Adipocyte (in vitro differentiated cells): ENCODE measurements around the gene CLEC1A.
"Not testable (repeated sequence)": the region's sequence is repeated elsewhere in the genome, so short reads cannot be mapped to it uniquely, and the experiment has no call there.

Source experiments
- DNase-seq: peaks from one replicate; pipeline ENCODE4 v3.0.0-alpha.2; 2015; ENCODE audit warnings: low read depth
- H3K27me3 ChIP-seq: replicated peaks from 2 replicates; pipeline ENCODE4 v1.7.0; 2013; ENCODE audit warnings: mild to moderate bottlenecking, low read length, moderate library complexity; ENCODE audit not compliant: control insufficient read depth, insufficient read depth
- H3K36me3 ChIP-seq: 2 replicates; pipeline ENCODE4 v1.7.0; 2013; ENCODE audit warnings: low read length, mild to moderate bottlenecking, moderate library complexity; ENCODE audit not compliant: control insufficient read depth, insufficient read depth, severe bottlenecking
- H3K4me1 ChIP-seq: 2 replicates; pipeline ENCODE4 v1.7.0; 2013; ENCODE audit warnings: mild to moderate bottlenecking, low read length, moderate library complexity; ENCODE audit not compliant: control insufficient read depth, insufficient read depth
- H3K4me3 ChIP-seq: 2 replicates; pipeline ENCODE4 v1.7.0; 2013; ENCODE audit warnings: mild to moderate bottlenecking, low read length, moderate library complexity
- H3K9ac ChIP-seq: 2 replicates; pipeline ENCODE4 v1.7.0; 2013; ENCODE audit warnings: mild to moderate bottlenecking, low read length, moderate library complexity
- H3K9me3 ChIP-seq: 2 replicates; pipeline ENCODE4 v1.7.0; 2013; ENCODE audit warnings: mild to moderate bottlenecking, low read length, moderate library complexity; ENCODE audit not compliant: control insufficient read depth

The CLEC1A gene

GRCh38 chr12:10042167-10042566, 56.6 kb downstream of the CLEC1A start:
- no peaks in the 10 kb centered on the region for H3K36me3 ChIP-seq
- no peak overlapping the region for H3K9ac ChIP-seq
- no peak overlapping the region for H3K4me3 ChIP-seq
- H3K27me3 ChIP-seq: peaks cover 4% of the 10 kb centered on the region
- no peak for DNase-seq
- no peaks in the 10 kb centered on the region for H3K9me3 ChIP-seq
- H3K4me1 ChIP-seq: no peaks in the 10 kb centered on the region

GRCh38 chr12:10033783-10034545, 64.8 kb downstream of the CLEC1A start:
- DNase-seq: peak; percentile 54
- no peak overlapping the region for H3K9ac ChIP-seq

GRCh38 chr12:10031771-10032175, 67.0 kb downstream of the CLEC1A start:
- no peaks in the 10 kb centered on the region for H3K9me3 ChIP-seq
- no peak overlapping the region for H3K4me3 ChIP-seq
- H3K36me3 ChIP-seq: no peaks in the 10 kb centered on the region
- peaks cover 13% of the 10 kb centered on the region for H3K4me1 ChIP-seq
- peak; percentile 5 for DNase-seq
- H3K9ac ChIP-seq: no peak overlapping the region
- no peaks in the 10 kb centered on the region for H3K27me3 ChIP-seq

More at GRCh38 chr12:10033783-10034545, 64.8 kb downstream of the CLEC1A start:
- no peaks in the 10 kb centered on the region for H3K9me3 ChIP-seq
- no peaks in the 10 kb centered on the region for H3K4me1 ChIP-seq
- no peaks in the 10 kb centered on the region for H3K27me3 ChIP-seq
- no peaks in the 10 kb centered on the region for H3K36me3 ChIP-seq
- H3K4me3 ChIP-seq: no peak overlapping the region

- no peaks in the 10 kb centered on the region for H3K36me3 ChIP-seq
- H3K27me3 ChIP-seq: no peaks in the 10 kb centered on the region
- H3K4me3 ChIP-seq: no peak overlapping the region
- H3K9me3 ChIP-seq: no peaks in the 10 kb centered on the region
- no peak for DNase-seq
- H3K9ac ChIP-seq: no peak overlapping the region
- H3K4me1 ChIP-seq: peaks cover 13% of the 10 kb centered on the region
Observed at GRCh38 chr12:10031321-10031720, 67.5 kb downstream of the CLEC1A start.

- no peak within 1 kb of the TSS for H3K9ac ChIP-seq
- H3K4me3 ChIP-seq: no peak within 1 kb of the TSS
- H3K36me3 ChIP-seq: no peaks in the 10 kb centered on the region
- no peak for DNase-seq
- peaks cover 13% of the 10 kb centered on the region for H3K4me1 ChIP-seq
- no peaks in the 10 kb centered on the region for H3K9me3 ChIP-seq
- H3K27me3 ChIP-seq: no peaks in the 10 kb centered on the region
Observed at GRCh38 chr12:10030446-10030845, 68.3 kb downstream of the CLEC1A start, which contains the start of gene CLEC9A. TSS of gene CLEC9A (plus strand) at chr12:10030682. CDS start at chr12:10052688, 22,006 bp downstream.

GRCh38 chr12:10027721-10028120, 71.1 kb downstream of the CLEC1A start:
- peaks cover 13% of the 10 kb centered on the region for H3K4me1 ChIP-seq
- H3K9me3 ChIP-seq: no peaks in the 10 kb centered on the region
- H3K4me3 ChIP-seq: no peak overlapping the region
- H3K27me3 ChIP-seq: no peaks in the 10 kb centered on the region
- H3K9ac ChIP-seq: no peak overlapping the region
- DNase-seq: no peak
- H3K36me3 ChIP-seq: no peaks in the 10 kb centered on the region

- no peaks in the 10 kb centered on the region for H3K36me3 ChIP-seq
Observed at GRCh38 chr12:10027311-10027710, 71.5 kb downstream of the CLEC1A start.

GRCh38 chr12:10026666-10027065, 72.1 kb downstream of the CLEC1A start:
- not testable (repeated sequence) for H3K4me3 ChIP-seq, H3K27me3 ChIP-seq, H3K9me3 ChIP-seq, H3K9ac ChIP-seq, DNase-seq, H3K36me3 ChIP-seq
- H3K4me1 ChIP-seq: peaks cover 13% of the 10 kb centered on the region

More at GRCh38 chr12:10027311-10027710, 71.5 kb downstream of the CLEC1A start:
- Histone ChIP-seq H3K4me3 (no peak overlapping the region), H3K9ac (no peak overlapping the region), H3K9me3 (no peaks in the 10 kb centered on the region), H3K27me3 (no peaks in the 10 kb centered on the region), H3K4me1 (peaks cover 13% of the 10 kb centered on the region)
- DNase-seq: no peak

- no peak overlapping the region for H3K9ac ChIP-seq
- peaks cover 13% of the 10 kb centered on the region for H3K4me1 ChIP-seq
- H3K27me3 ChIP-seq: no peaks in the 10 kb centered on the region
- H3K36me3 ChIP-seq: no peaks in the 10 kb centered on the region
- no peak for DNase-seq
- no peaks in the 10 kb centered on the region for H3K9me3 ChIP-seq
- no peak overlapping the region for H3K4me3 ChIP-seq
Observed at GRCh38 chr12:10025236-10025635, 73.5 kb downstream of the CLEC1A start.

GRCh38 chr12:10021342-10021741, 77.4 kb downstream of the CLEC1A start:
- Histone ChIP-seq H3K9ac (no peak overlapping the region), H3K27me3 (no peaks in the 10 kb centered on the region), H3K36me3 (no peaks in the 10 kb centered on the region), H3K9me3 (no peaks in the 10 kb centered on the region), H3K4me3 (no peak overlapping the region), H3K4me1 (peaks cover 3% of the 10 kb centered on the region)
- no peak for DNase-seq
